NCI-H187 treated with DMSO at 0.1 percent for 48 hours (cell line): Measurements from ENCODE around the gene DAG1.

ENCODE experiments used
- DNase-seq: peaks from one replicate; lab custom pipeline; 2025; lab: John Stamatoyannopoulos, UW

Gene DAG1

DNA sequence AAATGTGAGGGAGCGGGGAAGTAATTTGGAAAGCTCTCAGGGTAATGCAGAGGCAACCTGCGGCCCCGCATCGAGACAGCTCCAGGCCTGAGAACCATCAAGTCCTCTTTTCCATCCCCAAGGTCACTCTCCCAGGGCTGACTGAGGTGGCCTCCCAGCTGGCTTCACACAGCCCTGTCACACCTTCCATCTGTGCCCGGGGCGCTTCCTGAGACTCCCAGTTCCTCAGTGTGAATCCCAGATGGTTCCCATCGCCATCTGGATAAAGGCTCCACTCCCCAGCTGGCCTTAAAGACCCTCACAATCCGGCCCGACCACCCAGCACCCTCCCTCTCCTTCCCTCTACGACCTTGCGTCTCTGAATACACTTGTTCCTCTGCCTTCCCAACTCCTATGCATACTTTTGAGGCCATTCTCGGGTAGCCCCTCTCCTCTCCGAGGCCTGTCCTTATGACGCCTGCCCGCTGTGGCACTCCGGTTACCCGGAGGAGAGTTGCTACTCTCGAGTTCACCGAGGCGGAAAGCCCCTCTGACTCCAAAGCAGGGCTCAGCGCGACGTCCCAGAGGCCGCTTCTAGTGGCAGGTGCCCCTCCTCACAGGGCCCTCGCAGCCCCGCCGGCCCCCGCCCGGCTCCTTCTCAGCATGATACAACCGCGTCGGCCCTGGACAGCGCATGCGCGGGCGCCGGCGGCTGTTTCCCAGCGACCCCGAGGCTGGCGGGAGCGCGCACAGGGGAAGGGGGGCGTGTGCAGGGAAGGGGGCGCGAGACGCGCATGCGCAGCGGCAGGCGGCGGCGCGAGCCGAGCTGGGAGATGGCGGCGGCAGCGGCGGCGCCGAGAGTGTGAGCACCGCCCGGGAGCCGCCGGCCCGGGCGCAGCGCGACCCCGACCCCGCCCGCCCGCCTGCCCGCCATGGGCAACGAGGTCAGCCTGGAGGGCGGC lies 83.9 kb downstream of the DAG1 start, which contains the start of gene BSN:
Gene BSN (plus strand): TSS at position 786 of the 941 bp plus-strand sequence. CDS start 126 bp downstream, at position 912.
- DNase-seq = peak; percentile 26

GRCh38 chr3:49554633-49555265 lies 84.7 kb downstream of the DAG1 start:
- DNase-seq = no peak

DNA sequence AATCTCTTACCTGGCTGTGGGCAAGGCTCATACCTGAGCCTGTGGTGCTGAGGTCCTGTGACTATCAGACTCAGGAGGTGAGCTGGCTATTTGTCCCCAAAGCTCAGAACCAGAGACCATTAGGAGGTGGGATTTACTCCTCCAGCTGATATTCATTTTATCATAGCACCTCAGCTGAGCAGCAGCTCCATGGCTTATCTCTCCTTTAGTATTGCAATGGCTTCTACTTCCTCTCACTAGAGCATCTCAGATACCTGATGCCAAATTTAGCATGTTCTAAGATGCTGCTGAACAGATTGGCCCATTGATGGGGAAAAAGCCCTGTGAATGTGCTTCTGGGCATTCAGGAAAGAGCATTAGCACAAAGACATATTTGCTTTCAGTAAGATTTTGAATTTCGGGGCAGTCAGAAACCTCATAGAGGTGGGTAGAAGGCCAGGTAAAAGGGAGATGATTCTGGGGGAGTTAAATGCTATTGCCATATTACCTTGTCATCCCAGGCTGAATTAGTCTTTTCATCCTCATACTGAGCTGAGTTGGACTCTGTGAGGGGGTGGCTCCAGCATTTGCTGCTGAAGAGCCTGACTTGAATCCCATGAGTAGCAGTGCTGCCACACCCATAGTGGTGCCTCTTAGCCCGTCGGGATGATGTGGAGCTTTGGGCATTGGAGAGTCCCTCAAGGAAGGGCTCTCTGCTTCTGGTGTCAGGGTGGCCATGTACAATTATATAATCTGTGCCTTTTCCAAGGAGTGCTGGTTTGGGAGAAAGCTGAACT lies 86.6 kb downstream of the DAG1 start:
- DNase-seq = no peak

DNA sequence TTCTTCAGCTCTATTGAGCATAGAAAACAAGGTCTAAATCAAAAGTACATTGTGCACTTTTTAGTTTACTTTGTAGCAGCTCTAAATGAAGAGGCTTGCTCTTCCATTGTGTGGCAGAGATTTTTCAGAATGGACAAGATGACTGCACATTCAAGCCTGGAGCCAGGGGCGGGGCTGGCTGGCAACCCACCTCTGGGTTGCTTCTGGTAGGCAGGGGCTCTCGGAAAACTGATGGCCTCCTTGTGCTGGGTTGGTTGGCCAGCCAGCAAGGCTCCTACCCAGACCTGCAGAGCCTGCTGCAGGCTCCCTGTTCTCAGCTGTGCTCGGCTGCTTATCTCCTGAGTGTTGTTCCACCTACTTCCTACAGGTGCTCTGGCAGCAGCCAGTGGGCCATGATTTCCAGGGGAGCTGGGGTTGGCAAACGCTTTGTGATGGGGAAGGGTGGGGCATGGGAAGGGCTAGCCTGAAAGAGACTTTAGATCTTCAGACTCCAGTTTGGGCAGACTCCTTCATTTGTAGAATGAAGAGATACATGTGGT lies 93.0 kb downstream of the DAG1 start:
- no peak for DNase-seq

DNA sequence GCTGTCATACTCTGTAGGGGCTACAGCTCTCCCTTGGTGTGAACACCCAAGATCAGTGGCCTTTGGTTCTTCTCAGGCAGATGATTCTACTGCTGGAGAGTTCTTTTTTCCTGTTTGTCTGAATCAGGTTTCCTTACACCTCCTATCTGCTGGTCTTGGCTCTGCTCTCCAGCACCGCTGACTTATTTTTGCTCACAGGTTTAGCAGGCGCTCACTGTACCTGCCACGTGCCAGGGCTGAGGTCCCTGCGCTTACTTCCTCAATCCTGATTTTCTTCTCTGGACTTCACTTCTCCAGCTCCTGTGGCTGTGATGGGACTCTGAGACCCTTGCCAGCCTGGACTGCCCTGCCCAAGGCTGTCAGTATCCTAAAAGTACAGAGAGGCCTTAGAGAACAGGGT lies 93.7 kb downstream of the DAG1 start:
- no peak for DNase-seq

GRCh38 chr3:49566312-49566711 lies 96.2 kb downstream of the DAG1 start:
- no peak for DNase-seq

- DNase-seq = no peak
Measured at GRCh38 chr3:49567406-49567805, 97.3 kb downstream of the DAG1 start.

- DNase-seq = no peak
Measured at GRCh38 chr3:49568965-49569364, 98.9 kb downstream of the DAG1 start.

DNA sequence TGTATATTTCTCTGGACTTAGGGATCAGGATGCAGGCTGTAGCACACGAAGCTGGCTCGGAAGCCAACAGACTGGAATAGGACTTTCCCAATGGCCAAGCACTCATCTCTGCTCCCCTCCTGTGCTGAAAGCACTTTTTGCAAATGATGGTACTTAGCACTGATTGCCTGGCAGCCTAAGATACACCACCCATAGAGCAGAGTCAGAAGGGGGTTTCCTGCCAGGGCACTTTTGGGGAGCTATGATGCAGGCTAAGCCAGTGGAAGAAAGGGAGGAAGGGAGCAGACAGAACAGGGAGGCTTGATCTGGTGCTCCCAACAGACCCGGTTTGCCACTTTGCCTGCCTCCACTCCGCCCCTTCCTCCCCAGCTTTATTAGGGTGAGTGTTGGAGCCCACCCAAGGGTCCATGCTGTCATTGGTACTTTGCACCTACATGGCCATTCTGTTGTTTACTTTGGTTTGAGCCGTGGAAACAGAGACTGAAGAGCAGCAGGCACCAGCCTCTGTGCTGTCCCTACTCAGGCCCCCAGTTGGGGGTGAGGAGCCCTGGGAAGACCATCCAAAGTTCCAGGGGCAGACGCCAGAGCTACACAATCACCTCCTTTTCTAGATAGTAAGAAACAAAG lies 100.1 kb downstream of the DAG1 start:
- no peak for DNase-seq

GRCh38 chr3:49582177-49582576 lies 112.1 kb downstream of the DAG1 start:
- DNase-seq = no peak
